HEK293T (cell line): Measurements from ENCODE around the gene SMAD6.

Experiments used
- CTBP1 ChIP-seq: fragments of 450-650 bp; IDR thresholded peaks from 2 replicates; pipeline ENCODE4 v1.6.1; 2016; ENCODE audit warnings: borderline replicate concordance
- FOXM1 ChIP-seq: fragments of 450-650 bp; IDR thresholded peaks from 2 replicates; pipeline ENCODE4 v1.6.1; 2017; ENCODE audit warnings: mild to moderate bottlenecking, borderline replicate concordance

DNA sequence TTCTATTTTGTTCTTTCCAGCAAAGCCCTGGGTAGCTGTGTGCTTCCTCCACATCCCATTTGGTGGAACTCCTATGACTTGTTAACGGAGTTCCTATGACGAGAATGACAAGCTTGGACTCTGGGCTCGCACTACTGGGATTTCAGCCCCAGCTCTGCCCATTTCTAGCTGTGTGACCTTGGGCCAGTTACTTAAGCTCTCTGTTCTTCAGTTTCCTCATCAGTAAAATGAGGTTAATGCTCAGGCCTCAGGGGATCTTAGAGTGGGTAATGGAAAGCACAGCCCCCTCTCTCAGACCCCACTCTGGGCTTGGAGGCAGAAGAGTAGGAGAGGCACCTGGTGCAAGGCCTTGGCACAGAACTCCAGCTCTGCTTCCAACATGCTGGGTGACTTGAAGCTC is 123.1 kb downstream of the SMAD6 start:
- TF ChIP-seq FOXM1 (no peak), CTBP1 (no peak)
